K562 (cell line): ENCODE data around the gene NUP214. TPM values are rescaled to one million over a fixed set of nuclear protein-coding genes. Genes with fewer than 3 reads are reported as not detected.

Experiments
- ATF3 ChIP-seq, 2 experiments: fragments of 450-650 bp in 1 of 2; sonication (generic) in 1 of 2; formaldehyde crosslinking in 1 of 2; IDR thresholded peaks in 1 of 2; conservative IDR thresholded peaks in 1 of 2; 2 replicates each; pipeline versions ENCODE4 v1.6.1 to v1.8.1; 2016 to 2023; ENCODE audit warnings: mild to moderate bottlenecking in 2 of 2, moderate library complexity in 2 of 2, inconsistent platforms in 1 of 2, missing genetic modification reagents in 1 of 2
- CAMTA2 ChIP-seq: fragments of 250-450 bp; sonication (Bioruptor Pico); conservative IDR thresholded peaks from 2 replicates; pipeline ENCODE4 v1.5.1; 2022
- HLTF ChIP-seq: fragments of 450-650 bp; IDR thresholded peaks from 2 replicates; pipeline ENCODE4 v1.6.1; 2016
- MEF2A ChIP-seq: IDR thresholded peaks from 2 replicates; pipeline ENCODE4 v1.6.1; 2011; ENCODE audit warnings: low read depth, mild to moderate bottlenecking, low read length, moderate library complexity; ENCODE audit not compliant: control insufficient read depth
- MIER1 ChIP-seq: fragments of 450-650 bp; IDR thresholded peaks from 2 replicates; pipeline ENCODE4 v1.6.1; 2016; ENCODE audit warnings: antibody characterized with exemption, mild to moderate bottlenecking, low read depth
- RHOXF2B ChIP-seq: fragments of 250-450 bp; sonication (Bioruptor Pico); conservative IDR thresholded peaks from 2 replicates; pipeline ENCODE4 v1.5.1; 2021
- SMAD4 ChIP-seq: fragments of 250-450 bp; sonication (Bioruptor Pico); conservative IDR thresholded peaks from 2 replicates; pipeline ENCODE4 v1.8.0; 2021; ENCODE audit warnings: inconsistent platforms, mild to moderate bottlenecking, moderate library complexity
- SRSF3 ChIP-seq: fragments of 200-400 bp; formaldehyde crosslinking; IDR thresholded peaks from 2 replicates; pipeline ENCODE4 v1.6.1; 2016; ENCODE audit warnings: mild to moderate bottlenecking, low read length, moderate library complexity; ENCODE audit not compliant: insufficient read depth
- STAT6 ChIP-seq: sonication (generic); formaldehyde crosslinking; IDR thresholded peaks from 2 replicates; pipeline ENCODE4 v1.8.1; 2023; ENCODE audit warnings: mild to moderate bottlenecking, missing genetic modification reagents
- ZBTB40 ChIP-seq, 2 experiments: fragments of 450-650 bp in 1 of 2; sonication (generic) in 1 of 2; formaldehyde crosslinking in 1 of 2; IDR thresholded peaks; 2 replicates each; pipeline versions ENCODE4 v1.7.1 to v1.9.0; 2016 to 2022; ENCODE audit warnings: inconsistent platforms in 1 of 2, mild to moderate bottlenecking in 1 of 2, missing genetic modification reagents in 1 of 2
- ZNF668 ChIP-seq: fragments of 250-450 bp; sonication (Bioruptor Pico); IDR thresholded peaks from 2 replicates; pipeline ENCODE4 v1.8.0; 2022; ENCODE audit warnings: mild to moderate bottlenecking, inconsistent platforms
- ZSCAN32 ChIP-seq: fragments of 450-650 bp; formaldehyde crosslinking; IDR thresholded peaks from 2 replicates; pipeline ENCODE4 v1.4.0; 2020; ENCODE audit warnings: mild to moderate bottlenecking, moderate library complexity
- polyA plus RNA-seq, 8 experiments: library from polyadenylated mRNA; depleted of rRNA in 4 of 8; stranded (reverse) in 5 of 8; unstranded in 3 of 8; fragments of >200 nt; fragmentation: Nextera tagmentation in 2 of 8; fragmentation: Illumina TruSeq in 1 of 8; extraction: Ambion mirVana in 2 of 8; extraction: Trizol in 1 of 8; gene quantifications; 2 replicates each; pipeline versions ENCODE4 v1.2.1 to v1.2.3, GENCODE V29; 2011 to 2014; ENCODE audit warnings: inconsistent platforms in 1 of 8, missing spikeins in 1 of 8
- total RNA-seq, 7 experiments: library from RNA; depleted of rRNA in 6 of 7; stranded (reverse); fragments of >200 nt in 6 of 7; fragmentation: Illumina TruSeq in 2 of 7; extraction: Trizol in 2 of 7; gene quantifications; 2 replicates each; pipeline versions ENCODE4 v1.2.1 to v1.2.3, GENCODE V29; 2011 to 2021; ENCODE audit warnings: low replicate concordance in 1 of 7

The NUP214 gene
- total and polyA plus RNA-seq, 9 of the 15 experiments (the other 6 are each of a cell fraction or from before 2014, with no cell fraction given), result 56.9 to 332 (median 97.1) TPM

GRCh38 chr9:131178382-131178781 lies 53.0 kb downstream of the NUP214 start (continued):
- TF ChIP-seq ZBTB40 (IDR thresholded peaks at IDR 0.05) (no peak), ZBTB40 (CRISPR knock-in tag; IDR thresholded peaks at IDR 0.05) (no peak), SMAD4 (CRISPR knock-in tag) (no peak), ATF3 (IDR thresholded peaks at IDR 0.05) (no peak), ATF3 (CRISPR knock-in tag; conservative IDR thresholded peaks at IDR 0.05) (peak; percentile 89), SRSF3 (no peak), MIER1 (no peak), RHOXF2B (no peak), ZSCAN32 (no peak), HLTF (no peak), ZNF668 (CRISPR knock-in tag) (no peak), MEF2A (no peak), CAMTA2 (CRISPR knock-in tag) (no peak), STAT6 (peak; percentile 98)
